ENCODE measurements around the gene CRADD.
"Not testable (repeated sequence)": the region's sequence is repeated elsewhere in the genome, so short reads cannot be mapped to it uniquely, and the experiment has no call there.

The CRADD gene

GRCh38 chr12:93708952-93709351 lies 31.8 kb downstream of the CRADD start:
- FAIRE-seq, result no peak

GRCh38 chr12:93709386-93709785 lies 32.2 kb downstream of the CRADD start:
- no peak for FAIRE-seq

GRCh38 chr12:93710574-93710926 lies 33.4 kb downstream of the CRADD start:
- FAIRE-seq, result no peak

GRCh38 chr12:93711502-93711901 lies 34.3 kb downstream of the CRADD start:
- FAIRE-seq, result not testable (repeated sequence)

- no peak for FAIRE-seq
Observed at GRCh38 chr12:93712200-93712599, 35.0 kb downstream of the CRADD start.

- no peak for FAIRE-seq
Observed at GRCh38 chr12:93713060-93713459, 35.9 kb downstream of the CRADD start.

- FAIRE-seq, result no peak
Observed at GRCh38 chr12:93713800-93714199, 36.6 kb downstream of the CRADD start.

- FAIRE-seq, result no peak
Observed at GRCh38 chr12:93714382-93714781, 37.2 kb downstream of the CRADD start.

GRCh38 chr12:93719710-93720109 lies 42.5 kb downstream of the CRADD start:
- FAIRE-seq, result no peak

GRCh38 chr12:93720559-93720958 lies 43.4 kb downstream of the CRADD start:
- FAIRE-seq, result no peak

- no peak for FAIRE-seq
Observed at GRCh38 chr12:93722179-93722578, 45.0 kb downstream of the CRADD start.

GRCh38 chr12:93722835-93723567 lies 45.8 kb downstream of the CRADD start:
- no peak for FAIRE-seq

GRCh38 chr12:93723568-93723930 lies 46.4 kb downstream of the CRADD start:
- no peak for FAIRE-seq

GRCh38 chr12:93725531-93725930 lies 48.4 kb downstream of the CRADD start:
- FAIRE-seq, result no peak

- FAIRE-seq, result no peak
Observed at GRCh38 chr12:93727195-93727811, 50.1 kb downstream of the CRADD start.

GRCh38 chr12:93727911-93728310 lies 50.7 kb downstream of the CRADD start:
- no peak for FAIRE-seq

- FAIRE-seq, result no peak
Observed at GRCh38 chr12:93729934-93730333, 52.8 kb downstream of the CRADD start.

GRCh38 chr12:93733358-93733757 lies 56.2 kb downstream of the CRADD start:
- FAIRE-seq, result no peak

GRCh38 chr12:93733928-93734327 lies 56.8 kb downstream of the CRADD start:
- FAIRE-seq, result no peak

- no peak for FAIRE-seq
Observed at GRCh38 chr12:93734784-93735183, 57.6 kb downstream of the CRADD start.

GRCh38 chr12:93736640-93737178 lies 59.5 kb downstream of the CRADD start:
- no peak for FAIRE-seq

GRCh38 chr12:93737457-93738198 lies 60.5 kb downstream of the CRADD start:
- no peak for FAIRE-seq

GRCh38 chr12:93738199-93739058 lies 61.3 kb downstream of the CRADD start:
- no peak for FAIRE-seq

Data from TTC549 (cell line).